ENCODE measurements around the gene SLBP. TPM values are rescaled to one million over a fixed set of nuclear protein-coding genes. Genes with fewer than 3 reads are reported as not detected.

SLBP gene
- total and polyA plus RNA-seq, 10 of the 15 experiments (the other 5 are each of a cell fraction or from before 2014, with no cell fraction given), result 94.4 to 278 (median 158) TPM

GRCh38 chr4:1684506-1685234 is 27.4 kb downstream of the SLBP start (continued):
- peak; percentile 32 for TF ChIP-seq ZNF687 (IDR thresholded peaks at IDR 0.05)
- TF ChIP-seq SMC3 (IDR thresholded peaks at IDR 0.05; ENCODE audit: borderline replicate concordance, low read length), result no peak
- no peak for TF ChIP-seq PAX5 (IDR thresholded peaks at IDR 0.05; ENCODE audit: borderline replicate concordance, low read depth, low read length)
- no peak for TF ChIP-seq HDAC2 (IDR thresholded peaks at IDR 0.05)
- TF ChIP-seq TCF7 (IDR thresholded peaks at IDR 0.05; ENCODE audit: borderline replicate concordance), result no peak
- TF ChIP-seq SIX5 (IDR thresholded peaks at IDR 0.05; ENCODE audit: low read depth, low read length, severe bottlenecking), result no peak
- TF ChIP-seq BACH1 (IDR thresholded peaks at IDR 0.05; ENCODE audit: borderline replicate concordance), result peak; percentile 21; the same call in 1 of the 2 replicates
- TF ChIP-seq POLR2AphosphoS5 (IDR thresholded peaks at IDR 0.05; ENCODE audit: low read length), result peak; percentile 29; the same call in 1 of the 2 replicates
- no peak for TF ChIP-seq HDGF (IDR thresholded peaks at IDR 0.05)
- TF ChIP-seq DPF2 (IDR thresholded peaks at IDR 0.05), result peak; percentile 14
- TF ChIP-seq PRDM15 (CRISPR knock-in tag; IDR thresholded peaks at IDR 0.05), result no peak
- no peak for TF ChIP-seq EED (IDR thresholded peaks at IDR 0.05; ENCODE audit: low read depth)
- TF ChIP-seq ATF7 (IDR thresholded peaks at IDR 0.05; ENCODE audit: low read depth), result no peak
- no peak for TF ChIP-seq STAT3 (IDR thresholded peaks at IDR 0.05; ENCODE audit: low read depth, low read length)
- no peak for TF ChIP-seq RUNX3 (IDR thresholded peaks at IDR 0.05; ENCODE audit: low read length)
- TF ChIP-seq MEF2A (IDR thresholded peaks at IDR 0.05; ENCODE audit: insufficient read depth, low read depth, low read length), result no peak
- TF ChIP-seq YBX1 (IDR thresholded peaks at IDR 0.05), result no peak
- TF ChIP-seq ZNF207 (IDR thresholded peaks at IDR 0.05; ENCODE audit: borderline replicate concordance), result peak; percentile 69; the same call in 1 of the 2 replicates
- TF ChIP-seq IRF4 (IDR thresholded peaks at IDR 0.05; ENCODE audit: low read depth, low read length), result no peak
- no peak for TF ChIP-seq ZSCAN29 (IDR thresholded peaks at IDR 0.05)
- TF ChIP-seq JUNB (IDR thresholded peaks at IDR 0.05), result no peak
- TF ChIP-seq SKIL (IDR thresholded peaks at IDR 0.05; ENCODE audit: low read depth, poor library complexity, severe bottlenecking), result no peak

All from GM12878 (cell line).